Measurements from ENCODE around the gene CIAO1.
A peak's percentile ranks its signal among the peaks of the same experiment; 100 is the strongest.
"Not testable (repeated sequence)": the region's sequence is repeated elsewhere in the genome, so short reads cannot be mapped to it uniquely, and the experiment has no call there.

The CIAO1 gene

DNA sequence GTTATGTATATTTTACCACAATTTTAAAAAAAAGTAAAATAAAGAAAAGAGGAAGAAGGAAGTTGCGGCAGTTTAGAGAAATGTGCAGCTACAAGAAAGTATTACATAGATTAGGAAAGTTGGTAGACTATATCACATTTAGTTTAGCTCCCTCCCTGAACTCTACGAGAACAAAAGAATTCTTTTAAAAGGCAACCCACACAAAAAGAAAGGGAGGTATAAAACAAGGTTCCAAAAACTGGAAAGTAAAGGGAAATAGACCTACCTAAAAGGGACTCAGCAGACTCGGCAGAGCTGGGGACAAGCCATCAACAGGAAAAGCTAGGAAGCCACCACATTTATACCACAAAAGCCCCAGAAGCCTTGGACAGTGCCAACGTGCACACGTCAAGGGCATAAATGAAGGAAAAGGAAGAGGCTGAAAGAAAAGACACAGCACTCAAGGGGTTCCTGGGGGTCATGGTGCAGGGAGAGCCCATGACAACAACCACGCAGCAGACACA lies 9.4 kb upstream of the CIAO1 start:
- TF ChIP-seq, protein P1, sequence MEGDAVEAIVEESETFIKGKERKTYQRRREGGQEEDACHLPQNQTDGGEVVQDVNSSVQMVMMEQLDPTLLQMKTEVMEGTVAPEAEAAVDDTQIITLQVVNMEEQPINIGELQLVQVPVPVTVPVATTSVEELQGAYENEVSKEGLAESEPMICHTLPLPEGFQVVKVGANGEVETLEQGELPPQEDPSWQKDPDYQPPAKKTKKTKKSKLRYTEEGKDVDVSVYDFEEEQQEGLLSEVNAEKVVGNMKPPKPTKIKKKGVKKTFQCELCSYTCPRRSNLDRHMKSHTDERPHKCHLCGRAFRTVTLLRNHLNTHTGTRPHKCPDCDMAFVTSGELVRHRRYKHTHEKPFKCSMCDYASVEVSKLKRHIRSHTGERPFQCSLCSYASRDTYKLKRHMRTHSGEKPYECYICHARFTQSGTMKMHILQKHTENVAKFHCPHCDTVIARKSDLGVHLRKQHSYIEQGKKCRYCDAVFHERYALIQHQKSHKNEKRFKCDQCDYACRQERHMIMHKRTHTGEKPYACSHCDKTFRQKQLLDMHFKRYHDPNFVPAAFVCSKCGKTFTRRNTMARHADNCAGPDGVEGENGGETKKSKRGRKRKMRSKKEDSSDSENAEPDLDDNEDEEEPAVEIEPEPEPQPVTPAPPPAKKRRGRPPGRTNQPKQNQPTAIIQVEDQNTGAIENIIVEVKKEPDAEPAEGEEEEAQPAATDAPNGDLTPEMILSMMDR (IDR thresholded peaks at IDR 0.05; ENCODE audit: control insufficient read depth, insufficient read depth, low read depth, low read length, missing control alignments): no peak
- no peak for DNase-seq (ENCODE audit: low read depth)
- H3K4me3 ChIP-seq (ENCODE audit: control insufficient read depth, low read depth, low read length): no peak overlapping the region

DNA sequence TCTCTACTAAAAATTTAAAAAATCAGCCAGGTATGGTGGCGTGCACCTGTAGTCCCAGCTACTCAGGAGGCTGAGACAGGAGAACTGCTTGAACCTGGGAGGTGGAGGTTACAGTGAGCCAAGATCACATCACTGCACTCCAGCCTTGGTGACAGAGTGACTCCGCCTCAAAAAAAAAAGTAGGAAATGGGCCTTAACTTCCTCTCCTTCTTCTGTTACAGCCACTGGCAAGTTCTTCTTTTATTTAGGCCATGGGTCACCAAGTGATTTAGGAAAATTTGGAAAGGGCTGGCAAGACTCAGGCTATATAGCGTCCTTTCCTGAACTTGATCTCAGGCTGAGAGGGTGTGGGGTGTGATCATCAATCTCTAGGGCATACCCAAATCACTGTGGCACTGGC lies 8.3 kb upstream of the CIAO1 start:
- not testable (repeated sequence) for H3K4me3 ChIP-seq (ENCODE audit: control insufficient read depth, low read depth, low read length); DNase-seq (ENCODE audit: low read depth)

DNA sequence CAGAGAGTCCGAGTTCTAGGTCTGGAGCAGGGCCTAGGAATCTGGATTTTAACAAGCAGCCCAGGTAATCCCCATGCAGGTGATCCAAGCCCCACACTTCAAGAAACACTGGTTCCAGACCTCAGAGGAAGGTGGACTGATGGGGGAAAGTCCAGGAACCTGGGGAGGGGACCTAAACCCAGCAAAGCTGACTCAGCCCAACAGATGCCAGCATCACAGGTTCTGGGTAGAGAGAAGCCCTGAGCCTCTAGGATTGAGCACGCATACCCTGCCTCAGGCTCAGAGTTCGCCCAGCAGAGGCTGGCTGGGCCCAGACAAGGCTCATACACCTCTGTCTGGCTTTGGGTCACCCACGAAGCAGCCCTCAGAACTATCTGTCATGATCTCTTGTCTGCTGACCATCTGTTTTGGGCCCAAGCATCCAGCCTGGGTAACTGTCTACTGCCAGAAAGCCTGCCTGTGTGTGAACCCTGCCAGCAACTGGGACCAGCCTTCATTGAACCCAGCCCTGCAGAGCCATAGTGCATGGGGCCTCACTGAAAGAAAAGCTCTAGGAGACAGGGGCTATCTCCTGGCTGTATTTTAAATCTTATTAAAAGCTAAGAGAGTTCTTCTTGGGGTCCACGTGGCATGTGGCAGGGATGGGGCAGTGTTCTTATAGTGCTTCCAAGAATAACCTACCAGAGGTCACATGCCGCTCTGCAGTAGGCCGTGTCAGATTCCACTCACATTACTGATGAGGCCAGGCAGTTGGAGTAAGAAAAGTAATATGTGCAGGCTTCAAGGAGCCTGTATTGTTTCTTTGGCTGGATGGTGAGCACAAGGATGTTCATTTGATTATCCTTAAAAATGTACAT lies 7.6 kb upstream of the CIAO1 start:
- H3K4me3 ChIP-seq (ENCODE audit: control insufficient read depth, low read depth, low read length): no peak overlapping the region
- no peak for DNase-seq (ENCODE audit: low read depth)
- TF ChIP-seq, protein P1 (IDR thresholded peaks at IDR 0.05; ENCODE audit: control insufficient read depth, insufficient read depth, low read depth, low read length, missing control alignments): no peak

DNA sequence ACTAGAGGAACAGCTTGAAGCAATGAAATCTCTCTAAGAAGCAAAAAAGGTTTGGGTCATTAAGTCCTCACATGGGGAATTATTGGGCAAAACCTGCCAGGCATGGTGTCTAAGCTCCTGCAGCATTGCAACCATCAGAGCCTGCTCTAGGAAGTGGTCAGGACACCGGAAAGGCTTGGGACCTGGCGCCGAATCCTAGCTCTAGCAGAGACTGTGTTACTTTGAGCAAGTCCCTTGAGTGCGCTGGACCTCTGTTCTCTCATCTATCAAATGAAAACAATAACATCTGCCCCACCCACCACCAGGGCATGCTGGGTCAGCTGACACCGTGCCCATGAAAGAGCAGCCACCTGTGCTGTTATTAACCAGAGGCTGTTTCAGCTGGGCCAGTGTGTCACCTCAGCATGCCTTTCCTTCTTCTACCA lies 6.5 kb upstream of the CIAO1 start:
- DNase-seq (ENCODE audit: low read depth): no peak
- TF ChIP-seq, protein P1 (IDR thresholded peaks at IDR 0.05; ENCODE audit: control insufficient read depth, insufficient read depth, low read depth, low read length, missing control alignments): no peak
- H3K4me3 ChIP-seq (ENCODE audit: control insufficient read depth, low read depth, low read length): no peak overlapping the region

DNA sequence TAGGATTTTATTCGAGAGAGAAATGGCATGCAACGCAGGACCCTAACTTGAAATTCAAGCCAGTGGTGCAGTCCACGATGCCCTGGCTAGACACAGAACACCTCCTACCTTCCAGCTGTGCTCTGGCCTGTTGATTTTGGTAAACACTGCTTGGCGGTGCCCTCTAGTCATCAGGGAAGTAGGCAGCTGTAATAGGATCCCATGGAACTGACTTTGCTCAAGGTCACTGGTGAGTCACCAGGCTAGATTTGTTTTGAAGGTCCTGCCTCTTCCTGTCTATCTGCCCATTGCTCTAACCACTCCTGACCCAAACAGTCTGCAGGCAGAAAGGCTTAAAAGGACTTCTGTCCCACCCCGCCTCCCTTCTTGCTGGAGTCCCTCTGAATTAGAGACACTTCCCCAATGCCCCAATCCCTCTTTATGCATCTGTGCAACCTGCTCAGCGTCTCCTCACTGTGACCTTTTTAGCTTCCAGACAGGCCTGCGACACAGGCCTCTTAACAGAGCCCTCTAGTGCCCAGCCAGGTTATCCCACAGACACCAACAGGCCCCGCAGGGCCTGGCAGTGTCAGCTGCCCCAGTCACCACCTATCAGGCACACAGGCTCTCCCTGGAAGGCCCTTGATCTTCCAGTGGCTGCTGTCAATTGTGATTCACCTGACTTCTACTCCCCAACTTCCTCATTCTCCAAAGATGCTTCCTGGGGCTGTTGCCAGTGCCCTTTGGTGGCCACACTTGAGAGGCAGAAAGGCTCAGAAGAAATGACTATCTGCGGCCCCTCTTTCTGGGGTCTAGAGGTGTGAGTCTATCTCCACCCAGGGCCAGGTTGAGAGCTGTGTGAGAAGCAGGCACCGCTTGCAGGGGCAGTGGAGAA lies 5.4 kb upstream of the CIAO1 start:
- peak; percentile 64 for DNase-seq (ENCODE audit: low read depth)
- TF ChIP-seq, protein P1 (IDR thresholded peaks at IDR 0.05; ENCODE audit: control insufficient read depth, insufficient read depth, low read depth, low read length, missing control alignments): peak; percentile 40
- no peak overlapping the region for H3K4me3 ChIP-seq (ENCODE audit: control insufficient read depth, low read depth, low read length)

DNA sequence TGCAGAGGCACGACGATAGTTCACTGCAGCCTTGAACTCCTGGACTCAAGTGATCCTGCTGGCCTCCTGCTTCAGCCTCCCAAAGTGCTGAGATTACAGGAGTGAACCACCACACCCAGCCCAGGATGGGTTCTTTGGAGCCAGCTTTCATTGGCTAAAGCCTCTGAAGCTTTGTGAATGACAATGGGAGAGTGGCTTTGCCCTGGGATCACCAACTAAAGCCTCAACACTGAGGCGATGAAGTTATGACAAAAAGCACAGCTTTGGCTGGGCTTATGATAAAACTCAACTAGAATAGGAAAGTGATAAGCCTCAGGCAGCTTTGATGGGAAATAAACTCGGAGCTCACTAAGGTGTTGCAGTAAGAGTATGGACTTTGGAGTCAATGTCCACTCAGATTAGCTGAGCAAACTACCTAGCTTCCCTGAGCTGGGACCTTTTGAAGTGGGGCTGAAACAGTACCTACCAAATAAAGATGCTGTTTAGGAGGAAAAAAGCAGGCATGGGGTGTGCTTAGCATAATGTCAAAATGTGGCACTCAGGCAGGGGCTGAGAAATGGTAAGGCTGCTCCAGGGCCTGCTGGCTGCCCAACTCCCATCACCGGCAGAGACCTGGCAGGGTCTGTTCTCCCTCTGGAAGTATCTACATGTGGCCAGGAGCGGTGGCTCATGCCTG lies 4.6 kb upstream of the CIAO1 start:
- no peak for DNase-seq (ENCODE audit: low read depth)
- H3K4me3 ChIP-seq (ENCODE audit: control insufficient read depth, low read depth, low read length): no peak overlapping the region
- TF ChIP-seq, protein P1 (IDR thresholded peaks at IDR 0.05; ENCODE audit: control insufficient read depth, insufficient read depth, low read depth, low read length, missing control alignments): no peak

All from AG09309 (cell line).